NB4 (cell line): ENCODE data around the gene ADARB2.

Source experiments
- DNase-seq: peaks from one replicate; pipeline ENCODE4 v3.0.0; 2010; ENCODE audit warnings: low read depth
- H3K4me3 ChIP-seq: one replicate; pipeline ENCODE4 v1.5.1; 2011; ENCODE audit warnings: mild to moderate bottlenecking, low read depth, low read length, moderate library complexity
- MYC ChIP-seq: IDR thresholded peaks from 2 replicates; pipeline ENCODE4 v1.6.1; 2011; ENCODE audit warnings: low read depth, low read length
- POLR2A ChIP-seq: IDR thresholded peaks from 2 replicates; pipeline ENCODE4 v1.6.1; 2011; ENCODE audit warnings: mild to moderate bottlenecking; ENCODE audit not compliant: insufficient read length; ENCODE audit errors: extremely low read depth
- TF ChIP-seq, protein P1 (sequence below): IDR thresholded peaks from one replicate; pipeline ENCODE4 v1.5.1; 2012; ENCODE audit warnings: low read depth, low read length
- TF ChIP-seq, protein P2 (sequence below): IDR thresholded peaks from 2 replicates; pipeline ENCODE4 v1.6.1; 2011; ENCODE audit warnings: low read depth, low read length

ADARB2 gene

DNA sequence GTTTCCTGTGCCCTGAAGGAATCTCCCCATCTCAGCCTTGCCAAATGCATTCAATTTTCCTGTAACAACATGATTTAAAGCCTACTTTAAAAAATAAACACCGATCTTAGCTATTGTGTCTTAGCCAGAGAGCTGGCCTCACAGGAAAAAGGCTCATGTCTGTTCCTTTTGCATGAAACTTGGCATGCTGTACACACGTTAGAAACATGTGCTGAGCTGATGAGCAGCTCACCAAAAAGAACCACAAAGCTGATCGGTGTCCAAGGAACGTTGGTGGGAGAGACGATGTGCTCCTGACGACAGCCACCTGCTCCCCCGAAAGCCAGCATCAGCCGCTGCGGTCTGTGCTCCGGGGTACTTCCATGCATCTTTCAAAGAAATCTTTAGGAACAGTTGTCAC, 135.9 kb downstream of the ADARB2 start:
- DNase-seq, result no peak
- TF ChIP-seq, protein P1, sequence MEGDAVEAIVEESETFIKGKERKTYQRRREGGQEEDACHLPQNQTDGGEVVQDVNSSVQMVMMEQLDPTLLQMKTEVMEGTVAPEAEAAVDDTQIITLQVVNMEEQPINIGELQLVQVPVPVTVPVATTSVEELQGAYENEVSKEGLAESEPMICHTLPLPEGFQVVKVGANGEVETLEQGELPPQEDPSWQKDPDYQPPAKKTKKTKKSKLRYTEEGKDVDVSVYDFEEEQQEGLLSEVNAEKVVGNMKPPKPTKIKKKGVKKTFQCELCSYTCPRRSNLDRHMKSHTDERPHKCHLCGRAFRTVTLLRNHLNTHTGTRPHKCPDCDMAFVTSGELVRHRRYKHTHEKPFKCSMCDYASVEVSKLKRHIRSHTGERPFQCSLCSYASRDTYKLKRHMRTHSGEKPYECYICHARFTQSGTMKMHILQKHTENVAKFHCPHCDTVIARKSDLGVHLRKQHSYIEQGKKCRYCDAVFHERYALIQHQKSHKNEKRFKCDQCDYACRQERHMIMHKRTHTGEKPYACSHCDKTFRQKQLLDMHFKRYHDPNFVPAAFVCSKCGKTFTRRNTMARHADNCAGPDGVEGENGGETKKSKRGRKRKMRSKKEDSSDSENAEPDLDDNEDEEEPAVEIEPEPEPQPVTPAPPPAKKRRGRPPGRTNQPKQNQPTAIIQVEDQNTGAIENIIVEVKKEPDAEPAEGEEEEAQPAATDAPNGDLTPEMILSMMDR, result no peak
- TF ChIP-seq MYC, result no peak
- no peak for TF ChIP-seq POLR2A
- TF ChIP-seq, protein P2, sequence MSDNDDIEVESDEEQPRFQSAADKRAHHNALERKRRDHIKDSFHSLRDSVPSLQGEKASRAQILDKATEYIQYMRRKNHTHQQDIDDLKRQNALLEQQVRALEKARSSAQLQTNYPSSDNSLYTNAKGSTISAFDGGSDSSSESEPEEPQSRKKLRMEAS, result no peak
- H3K4me3 ChIP-seq, result no peak overlapping the region

DNA sequence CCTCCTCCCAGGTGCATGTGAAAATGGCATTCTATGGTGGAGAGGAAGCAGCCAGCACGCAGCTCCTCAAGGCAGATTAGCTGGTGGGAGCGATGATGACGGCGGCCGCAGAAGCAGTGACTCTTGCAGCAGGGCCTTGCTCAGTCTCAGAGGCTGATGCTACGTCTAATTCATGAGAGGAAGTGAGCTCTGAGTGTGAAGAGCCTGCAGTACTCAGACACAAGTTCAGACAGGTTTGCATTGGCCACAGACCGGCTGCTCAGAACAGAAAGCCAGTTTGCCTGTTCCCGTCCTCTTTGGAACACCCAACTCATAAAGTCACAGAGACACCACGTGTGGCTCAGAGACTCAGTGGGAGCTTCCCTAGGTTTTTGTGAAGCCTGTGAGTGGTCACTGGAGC, 136.5 kb downstream of the ADARB2 start:
- TF ChIP-seq, protein P1, result no peak
- TF ChIP-seq, protein P2, result no peak
- no peak for TF ChIP-seq POLR2A
- TF ChIP-seq MYC, result no peak
- no peak for DNase-seq
- no peak overlapping the region for H3K4me3 ChIP-seq

DNA sequence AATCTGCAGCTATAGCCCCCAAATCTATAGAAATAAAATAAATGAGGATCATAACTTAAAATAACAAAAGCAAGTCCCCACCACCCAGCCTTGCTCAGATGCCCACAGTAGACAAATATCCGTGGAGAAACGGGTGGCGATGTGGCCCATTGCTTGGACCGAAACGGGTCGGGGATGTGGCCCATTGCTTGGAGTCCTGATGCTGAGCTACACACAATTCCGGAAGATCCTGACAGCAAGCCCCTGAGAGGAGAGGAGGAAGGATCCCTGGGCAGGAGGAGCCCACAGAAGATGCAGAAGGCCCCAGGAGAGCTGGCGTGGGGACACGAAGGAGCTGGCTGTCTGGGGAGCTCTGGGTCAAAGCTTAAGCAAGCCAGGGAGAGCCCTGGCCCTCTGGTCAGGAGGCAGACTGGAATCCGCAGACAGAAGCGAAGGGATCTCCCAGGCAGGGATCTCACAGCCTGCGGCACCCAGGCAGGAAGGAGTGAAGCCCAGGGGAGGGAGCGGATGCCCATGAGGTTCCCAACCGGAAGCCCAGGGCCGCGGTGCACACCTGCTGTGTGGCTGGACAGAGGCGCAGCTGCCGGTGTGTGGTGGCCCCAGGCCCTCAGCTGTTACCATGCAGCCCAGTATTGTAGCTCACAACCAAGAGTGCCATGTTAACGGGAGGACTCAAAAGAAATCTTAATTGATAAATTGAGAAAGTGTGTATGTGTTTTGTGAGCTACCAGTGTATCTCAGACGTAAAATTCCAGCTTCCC, 138.8 kb downstream of the ADARB2 start:
- no peak for DNase-seq
- H3K4me3 ChIP-seq, result no peak overlapping the region
- TF ChIP-seq, protein P1, result no peak
- TF ChIP-seq, protein P2, result no peak
- TF ChIP-seq MYC (no peak), POLR2A (no peak)

DNA sequence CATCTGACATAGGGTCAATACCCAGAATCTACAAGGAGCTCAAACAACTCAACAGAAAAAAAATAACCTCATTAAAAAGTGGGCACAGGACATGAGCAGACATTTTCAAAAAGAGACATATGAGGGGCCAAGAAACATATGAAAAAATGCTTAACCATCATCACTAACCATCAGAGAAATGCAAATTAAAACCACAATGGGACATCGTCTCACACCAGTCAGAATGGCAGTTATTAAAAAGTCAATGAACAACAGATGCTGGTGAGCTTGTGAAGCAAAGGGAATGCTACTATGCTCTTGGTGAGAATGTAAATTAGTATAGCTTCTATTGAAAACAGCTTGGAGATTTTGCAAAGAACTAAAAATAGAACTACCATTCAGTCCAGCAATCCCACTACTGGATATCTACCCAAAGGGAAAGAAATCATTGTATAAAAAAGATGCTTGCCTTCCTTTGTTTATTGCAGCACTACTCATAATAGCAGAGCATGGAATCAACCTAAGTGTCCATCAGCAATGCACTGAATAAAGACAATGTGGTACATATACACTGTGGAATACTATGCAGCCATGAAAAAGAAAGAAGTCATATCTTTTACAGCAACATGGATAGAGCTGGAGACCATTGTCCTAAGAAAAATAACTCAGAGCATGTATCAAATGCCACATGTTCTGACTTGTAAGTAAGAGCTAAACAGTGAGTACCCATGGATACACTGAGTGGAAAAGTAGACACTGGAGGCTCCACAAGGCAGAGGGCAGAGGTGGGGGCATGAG, 139.8 kb downstream of the ADARB2 start:
- no peak overlapping the region for H3K4me3 ChIP-seq
- no peak for DNase-seq
- TF ChIP-seq, protein P2, result no peak
- TF ChIP-seq MYC, result no peak
- no peak for TF ChIP-seq POLR2A
- TF ChIP-seq, protein P1, result no peak

DNA sequence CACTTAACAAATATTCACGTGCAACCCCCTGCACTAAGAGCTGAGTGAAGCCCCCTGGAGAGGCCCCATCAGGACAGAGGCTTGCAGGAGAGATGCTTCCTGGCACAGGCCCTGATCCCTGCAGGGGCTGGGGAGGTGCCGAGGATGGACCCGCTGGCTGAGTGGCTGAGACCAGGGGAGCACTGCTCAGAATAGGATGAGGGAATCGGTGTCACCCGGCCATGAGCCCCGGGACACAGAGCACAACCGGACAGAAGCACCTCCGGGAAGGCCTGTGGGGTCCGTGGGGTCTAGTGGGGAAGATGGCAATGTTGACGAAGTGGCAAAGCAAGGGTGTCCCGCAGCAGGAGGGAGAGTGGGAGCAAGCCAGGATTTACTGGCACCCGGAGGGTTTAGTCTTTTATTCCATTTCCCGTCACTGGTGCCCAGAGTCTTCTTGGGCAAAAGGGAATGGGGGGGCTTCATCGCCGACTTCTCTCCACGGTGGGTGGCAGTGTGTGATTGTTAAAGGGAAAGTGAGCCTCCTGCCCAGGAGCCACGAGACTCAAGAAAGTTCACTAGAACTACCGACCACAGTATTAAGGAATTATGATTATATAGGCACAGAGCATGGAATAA, 140.7 kb downstream of the ADARB2 start:
- H3K4me3 ChIP-seq, result no peak overlapping the region
- no peak for DNase-seq
- TF ChIP-seq MYC, result no peak
- TF ChIP-seq, protein P1, result no peak
- no peak for TF ChIP-seq POLR2A
- TF ChIP-seq, protein P2, result no peak
